HG03175 (cell line): ENCODE measurements around the gene LMAN2.

Experiments
- ATAC-seq: cut with Tn5 transposase; IDR thresholded peaks from one replicate; pipeline ENCODE4 v1.9.1; 2021; ENCODE audit warnings: mild to moderate bottlenecking, moderate library complexity; ENCODE audit not compliant: unreplicated experiment

LMAN2 gene

GRCh38 chr5:177329883-177330282 is 21.6 kb downstream of the LMAN2 start:
- ATAC-seq: no peak

GRCh38 chr5:177328545-177329231 is 22.8 kb downstream of the LMAN2 start:
- no peak for ATAC-seq

- no peak for ATAC-seq
Measured at GRCh38 chr5:177327539-177328522, 23.6 kb downstream of the LMAN2 start.

GRCh38 chr5:177325868-177326381 is 25.5 kb downstream of the LMAN2 start:
- ATAC-seq: no peak

GRCh38 chr5:177320879-177321278 is 30.6 kb downstream of the LMAN2 start:
- no peak for ATAC-seq

- no peak for ATAC-seq
Measured at GRCh38 chr5:177319913-177320588, 31.4 kb downstream of the LMAN2 start.

- ATAC-seq: no peak
Measured at GRCh38 chr5:177317959-177318377, 33.5 kb downstream of the LMAN2 start.

- ATAC-seq: no peak
Measured at GRCh38 chr5:177316005-177316404, 35.5 kb downstream of the LMAN2 start.

GRCh38 chr5:177315411-177315810 is 36.1 kb downstream of the LMAN2 start:
- no peak for ATAC-seq

- no peak for ATAC-seq
Measured at GRCh38 chr5:177314376-177315342, 36.8 kb downstream of the LMAN2 start.

- no peak for ATAC-seq
Measured at GRCh38 chr5:177313561-177314259, 37.8 kb downstream of the LMAN2 start.

GRCh38 chr5:177312649-177313181 is 38.8 kb downstream of the LMAN2 start:
- ATAC-seq: peak; percentile 20

- ATAC-seq: peak; percentile 82
Measured at GRCh38 chr5:177311723-177312648, 39.5 kb downstream of the LMAN2 start, which contains the start of gene MXD3. Gene MXD3, minus strand, starts transcription at chr5:177311898. Its CDS starts 68 bp downstream, at chr5:177311830.

GRCh38 chr5:177311392-177311722 is 40.1 kb downstream of the LMAN2 start:
- ATAC-seq: peak; percentile 4

GRCh38 chr5:177310757-177311391 is 40.6 kb downstream of the LMAN2 start:
- no peak for ATAC-seq

GRCh38 chr5:177310332-177310731 is 41.1 kb downstream of the LMAN2 start:
- no peak for ATAC-seq

- ATAC-seq: no peak
Measured at GRCh38 chr5:177309351-177310191, 41.9 kb downstream of the LMAN2 start.
